A375 (cell line): ENCODE results near the gene KRTAP9-1. TPM values are rescaled to one million over a fixed set of nuclear protein-coding genes. Genes with fewer than 3 reads are reported as not detected.

Experiments used
- small RNA-seq: library from RNA; depleted of rRNA; stranded (forward); fragments of <200 nt; gene quantifications from one replicate; pipeline ENCODE3, GENCODE V24; 2014
- total RNA-seq: library from RNA; depleted of rRNA; stranded (reverse); fragments of >200 nt; shearing (Covaris generic); gene quantifications from 2 replicates; pipeline ENCODE4 v1.2.3, GENCODE V29; 2014; rRNA removed

KRTAP9-1 gene, protein sequence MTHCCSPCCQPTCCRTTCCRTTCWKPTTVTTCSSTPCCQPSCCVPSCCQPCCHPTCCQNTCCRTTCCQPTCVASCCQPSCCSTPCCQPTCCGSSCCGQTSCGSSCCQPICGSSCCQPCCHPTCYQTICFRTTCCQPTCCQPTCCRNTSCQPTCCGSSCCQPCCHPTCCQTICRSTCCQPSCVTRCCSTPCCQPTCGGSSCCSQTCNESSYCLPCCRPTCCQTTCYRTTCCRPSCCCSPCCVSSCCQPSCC
- total RNA-seq = not detected in 2 replicates

DNA sequence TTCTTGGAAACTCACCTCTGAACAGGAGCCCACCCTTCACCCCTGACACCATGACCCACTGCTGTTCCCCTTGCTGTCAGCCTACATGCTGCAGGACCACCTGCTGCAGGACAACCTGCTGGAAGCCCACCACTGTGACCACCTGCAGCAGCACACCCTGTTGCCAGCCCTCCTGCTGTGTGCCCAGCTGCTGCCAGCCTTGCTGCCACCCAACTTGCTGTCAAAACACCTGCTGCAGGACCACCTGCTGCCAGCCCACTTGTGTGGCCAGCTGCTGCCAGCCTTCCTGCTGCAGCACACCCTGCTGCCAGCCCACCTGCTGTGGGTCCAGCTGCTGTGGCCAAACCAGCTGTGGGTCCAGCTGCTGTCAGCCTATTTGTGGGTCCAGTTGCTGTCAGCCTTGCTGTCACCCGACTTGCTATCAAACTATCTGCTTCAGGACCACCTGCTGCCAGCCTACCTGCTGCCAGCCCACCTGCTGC is at the start of gene KRTAP9-1:
KRTAP9-1 (plus strand) TSS at position 51 of the 482 bp plus-strand sequence; CDS start at position 51, 0 bp downstream.

GRCh38 chr17:41140360-41141131 is 49.1 kb upstream of the KRTAP9-1 start, which contains the start of gene KRTAP4-6:
KRTAP4-6 (minus strand) TSS chr17:41140544; CDS start chr17:41140487, 57 bp downstream.

DNA sequence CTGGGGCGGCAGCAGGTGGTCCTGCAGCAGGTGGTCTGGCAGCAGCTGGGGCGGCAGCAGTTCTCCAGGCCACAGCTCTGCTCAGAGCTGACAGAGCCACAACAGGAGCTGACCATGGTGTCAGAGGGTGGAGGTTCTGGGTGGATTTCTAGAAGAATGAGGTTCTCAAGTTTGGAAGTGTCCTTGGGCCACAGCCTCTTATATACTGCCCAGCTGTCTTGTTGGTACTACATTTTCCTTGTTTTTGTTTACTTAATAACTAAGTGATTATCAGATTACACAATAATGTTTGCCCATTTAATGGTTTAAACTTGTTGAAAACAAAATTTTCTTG is 40.1 kb upstream of the KRTAP9-1 start, which contains the start of gene KRTAP4-5:
KRTAP4-5 (minus strand) TSS at position 174 of the 334 bp plus-strand sequence; CDS start at position 116, 58 bp downstream.

GRCh38 chr17:41160648-41161047 is 29.0 kb upstream of the KRTAP9-1 start, which contains the start of gene KRTAP4-4:
KRTAP4-4 (minus strand) TSS chr17:41160748; CDS start chr17:41160691, 57 bp downstream.

DNA sequence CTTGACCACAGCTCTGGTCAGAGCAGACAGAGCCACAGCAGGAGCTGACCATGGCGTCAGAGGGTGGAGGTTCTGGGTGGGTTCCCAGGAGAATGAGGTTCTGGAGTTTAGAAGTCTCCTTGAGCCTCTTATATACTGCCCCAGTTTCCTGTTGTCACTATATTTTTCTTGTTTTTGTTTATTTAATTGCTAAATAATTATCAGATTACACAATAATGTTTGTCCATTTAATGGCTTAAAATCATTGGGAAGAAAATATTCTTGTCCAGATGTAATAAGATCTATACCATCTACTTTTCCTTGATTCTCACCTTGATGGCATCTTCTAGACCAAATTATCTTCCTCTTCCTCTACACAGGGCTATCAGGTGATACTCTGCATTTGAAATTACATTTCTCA is 21.6 kb upstream of the KRTAP9-1 start, which contains the start of gene KRTAP4-3:
KRTAP4-3 (minus strand) TSS at position 101 of the 400 bp plus-strand sequence; CDS start at position 52, 49 bp downstream.

GRCh38 chr17:41177727-41178271 is 11.9 kb upstream of the KRTAP9-1 start, which contains the start of gene KRTAP4-2:
KRTAP4-2 (minus strand) TSS chr17:41178221; CDS start chr17:41178164, 57 bp downstream.

GRCh38 chr17:41184480-41184961 is 5.2 kb upstream of the KRTAP9-1 start, which contains the start of gene KRTAP4-1:
KRTAP4-1 (minus strand) TSS chr17:41184911; CDS start chr17:41184854, 57 bp downstream.

GRCh38 chr17:41226598-41227095 is 37.0 kb downstream of the KRTAP9-1 start, which contains the start of gene KRTAP9-2:
KRTAP9-2 (plus strand) TSS chr17:41226648; CDS start chr17:41226655, 7 bp downstream.

DNA sequence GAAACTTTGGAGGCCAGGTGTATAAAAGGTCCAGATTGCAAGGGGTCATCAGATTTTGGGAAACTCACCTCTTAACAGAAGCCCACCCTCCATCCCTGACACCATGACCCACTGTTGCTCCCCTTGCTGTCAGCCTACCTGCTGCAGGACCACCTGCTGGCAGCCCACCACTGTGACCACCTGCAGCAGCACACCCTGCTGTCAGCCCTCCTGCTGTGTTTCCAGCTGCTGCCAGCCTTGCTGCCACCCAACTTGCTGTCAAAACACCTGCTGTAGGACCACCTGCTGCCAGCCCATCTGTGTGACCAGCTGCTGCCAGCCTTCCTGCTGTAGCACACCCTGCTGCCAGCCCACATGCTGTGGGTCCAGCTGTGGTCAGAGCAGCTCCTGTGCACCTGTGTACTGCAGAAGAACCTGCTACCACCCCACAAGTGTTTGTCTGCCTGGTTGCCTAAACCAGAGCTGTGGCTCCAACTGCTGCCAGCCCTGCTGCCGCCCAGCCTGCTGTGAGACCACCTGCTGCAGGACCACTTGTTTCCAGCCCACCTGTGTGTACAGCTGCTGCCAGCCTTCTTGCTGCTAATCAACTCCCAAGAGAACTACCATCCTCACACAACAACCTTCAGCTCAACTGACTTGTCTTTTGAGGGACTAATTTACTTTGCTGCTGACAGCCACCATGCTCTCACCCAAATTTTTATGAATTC is 42.9 kb downstream of the KRTAP9-1 start, which contains the start of gene KRTAP9-3:
KRTAP9-3 (plus strand) TSS at position 51 of the 707 bp plus-strand sequence; CDS start at position 104, 53 bp downstream.

DNA sequence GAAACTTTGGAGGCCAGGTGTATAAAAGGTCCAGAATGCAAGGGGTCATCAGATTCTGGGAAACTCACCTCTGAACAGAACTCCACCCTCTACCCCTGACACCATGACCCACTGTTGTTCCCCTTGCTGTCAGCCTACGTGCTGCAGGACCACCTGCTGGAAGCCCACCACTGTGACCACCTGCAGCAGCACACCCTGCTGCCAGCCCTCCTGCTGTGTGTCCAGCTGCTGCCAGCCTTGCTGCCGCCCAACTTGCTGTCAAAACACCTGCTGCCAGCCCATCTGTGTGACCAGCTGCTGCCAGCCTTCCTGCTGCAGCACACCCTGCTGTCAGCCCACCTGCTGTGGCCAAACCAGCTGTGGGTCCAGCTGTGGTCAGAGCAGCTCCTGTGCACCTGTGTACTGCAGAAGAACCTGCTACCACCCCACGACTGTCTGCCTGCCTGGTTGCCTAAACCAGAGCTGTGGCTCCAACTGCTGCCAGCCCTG is 48.3 kb downstream of the KRTAP9-1 start, which contains the start of gene KRTAP9-8:
KRTAP9-8 (plus strand) TSS at position 51 of the 489 bp plus-strand sequence; CDS start at position 104, 53 bp downstream.

Small RNA genes within 50 kb of the gene (small RNA-seq; reads per million reads assigned to genes)
- not detected for gene KRTAP4-17P

Other genes starting within 250 kb of the KRTAP9-1 start
- gene KRT39, start 222.9 kb upstream of the KRTAP9-1 start, total RNA-seq = not detected in 2 replicates
- not detected in 2 replicates for gene KRT40, start 205.6 kb upstream of the KRTAP9-1 start, total RNA-seq
- gene KRTAP3-3, start 195.7 kb upstream of the KRTAP9-1 start, total RNA-seq = not detected in 2 replicates
- not detected in 2 replicates for gene KRTAP3-2, start 190.0 kb upstream of the KRTAP9-1 start, total RNA-seq
- gene KRTAP3-1, start 180.8 kb upstream of the KRTAP9-1 start, total RNA-seq = not detected in 2 replicates
- gene KRTAP1-5, start 162.7 kb upstream of the KRTAP9-1 start, total RNA-seq = not detected in 2 replicates
- not detected in 2 replicates for gene KRTAP1-4, start 159.7 kb upstream of the KRTAP9-1 start, total RNA-seq
- not detected in 2 replicates for gene KRTAP1-3, start 155.0 kb upstream of the KRTAP9-1 start, total RNA-seq
- gene KRTAP1-1, start 148.4 kb upstream of the KRTAP9-1 start, total RNA-seq = not detected in 2 replicates
- gene KRTAP2-1, start 142.6 kb upstream of the KRTAP9-1 start, total RNA-seq = not detected in 2 replicates
- gene KRTAP2-2, start 134.7 kb upstream of the KRTAP9-1 start, total RNA-seq = not detected in 2 replicates
- 0.29 TPM in 1 of 2 replicates, not detected in the other for gene KRTAP2-3, start 129.8 kb upstream of the KRTAP9-1 start, total RNA-seq
- gene KRTAP2-4, start 124.0 kb upstream of the KRTAP9-1 start, total RNA-seq = not detected in 2 replicates
- gene KRTAP4-7, start 105.7 kb upstream of the KRTAP9-1 start, total RNA-seq = not detected in 2 replicates
- not detected in 2 replicates for gene KRTAP4-8, start 91.7 kb upstream of the KRTAP9-1 start, total RNA-seq
- not detected in 2 replicates for gene KRTAP4-16, start 87.7 kb upstream of the KRTAP9-1 start, total RNA-seq
- not detected in 2 replicates for gene KRTAP4-9, start 84.5 kb upstream of the KRTAP9-1 start, total RNA-seq
- not detected in 2 replicates for gene KRTAP4-11, start 71.5 kb upstream of the KRTAP9-1 start, total RNA-seq
- not detected in 2 replicates for gene KRTAP4-12, start 65.7 kb upstream of the KRTAP9-1 start, total RNA-seq
- gene KRTAP4-6, start 49.3 kb upstream of the KRTAP9-1 start, total RNA-seq = not detected in 2 replicates
- gene KRTAP4-5, start 40.1 kb upstream of the KRTAP9-1 start, total RNA-seq = not detected in 2 replicates
- gene KRTAP4-4, start 29.1 kb upstream of the KRTAP9-1 start, total RNA-seq = not detected in 2 replicates
- gene KRTAP4-3, start 21.7 kb upstream of the KRTAP9-1 start, total RNA-seq = not detected in 2 replicates
- not detected in 2 replicates for gene KRTAP4-2, start 11.7 kb upstream of the KRTAP9-1 start, total RNA-seq
- gene KRTAP4-1, start 5.0 kb upstream of the KRTAP9-1 start, total RNA-seq = not detected in 2 replicates
- gene KRTAP9-2, start 36.8 kb downstream of the KRTAP9-1 start, total RNA-seq = not detected in 2 replicates
- not detected in 2 replicates for gene KRTAP9-3, start 42.6 kb downstream of the KRTAP9-1 start, total RNA-seq
- gene KRTAP9-8, start 48.1 kb downstream of the KRTAP9-1 start, total RNA-seq = not detected in 2 replicates
- gene KRTAP9-4, start 59.8 kb downstream of the KRTAP9-1 start, total RNA-seq = not detected in 2 replicates
- not detected in 2 replicates for gene KRTAP9-9, start 65.5 kb downstream of the KRTAP9-1 start, total RNA-seq
- gene KRTAP9-6, start 75.5 kb downstream of the KRTAP9-1 start, total RNA-seq = not detected in 2 replicates
- not detected in 2 replicates for gene KRTAP9-7, start 85.8 kb downstream of the KRTAP9-1 start, total RNA-seq
- gene KRTAP29-1, start 113.0 kb downstream of the KRTAP9-1 start, total RNA-seq = not detected in 2 replicates
- gene KRTAP16-1, start 119.4 kb downstream of the KRTAP9-1 start, total RNA-seq = not detected in 2 replicates
- gene KRTAP17-1, start 125.8 kb downstream of the KRTAP9-1 start, total RNA-seq = not detected in 2 replicates
- gene KRT33A, start 160.9 kb downstream of the KRTAP9-1 start, total RNA-seq = not detected in 2 replicates
- 0.29 TPM in 1 of 2 replicates, not detected in the other for gene KRT33B, start 179.9 kb downstream of the KRTAP9-1 start, total RNA-seq
- 0.23 and 0.77 TPM in 2 replicates for gene KRT34, start 192.4 kb downstream of the KRTAP9-1 start, total RNA-seq
- not detected in 2 replicates for gene KRT31, start 207.7 kb downstream of the KRTAP9-1 start, total RNA-seq
- not detected in 2 replicates for gene KRT37, start 234.7 kb downstream of the KRTAP9-1 start, total RNA-seq